HG03175 (cell line): ENCODE measurements around the gene NMNAT2.
"Not testable (repeated sequence)": the region's sequence is repeated elsewhere in the genome, so short reads cannot be mapped to it uniquely, and the experiment has no call there.

Source experiments
- ATAC-seq: cut with Tn5 transposase; IDR thresholded peaks from one replicate; pipeline ENCODE4 v1.9.1; 2021; ENCODE audit warnings: mild to moderate bottlenecking, moderate library complexity; ENCODE audit not compliant: unreplicated experiment

NMNAT2 gene

DNA sequence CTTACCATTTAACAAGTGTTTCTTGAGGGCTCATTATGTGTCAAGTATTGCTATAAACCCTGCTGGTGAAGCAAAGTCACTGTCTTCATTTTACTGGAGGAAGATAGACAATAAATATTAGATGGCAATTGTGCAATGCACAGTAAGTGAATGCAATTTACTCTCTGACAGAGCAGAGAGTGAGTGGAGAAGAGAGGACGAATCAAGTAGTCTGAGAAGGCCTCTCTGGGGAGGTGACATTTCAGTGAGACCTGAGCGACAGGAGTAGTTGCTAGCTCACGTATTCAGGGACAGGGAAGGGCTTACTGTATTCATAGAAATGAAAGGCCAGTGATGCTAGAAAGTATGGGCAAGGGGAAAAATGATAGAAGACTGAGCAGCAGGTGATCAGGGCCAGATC is 1.2 kb upstream of the NMNAT2 start:
- no peak for ATAC-seq

- ATAC-seq: no peak
These were observed 516 bp upstream of the NMNAT2 start for GRCh38 chr1:183418696-183419095.

DNA sequence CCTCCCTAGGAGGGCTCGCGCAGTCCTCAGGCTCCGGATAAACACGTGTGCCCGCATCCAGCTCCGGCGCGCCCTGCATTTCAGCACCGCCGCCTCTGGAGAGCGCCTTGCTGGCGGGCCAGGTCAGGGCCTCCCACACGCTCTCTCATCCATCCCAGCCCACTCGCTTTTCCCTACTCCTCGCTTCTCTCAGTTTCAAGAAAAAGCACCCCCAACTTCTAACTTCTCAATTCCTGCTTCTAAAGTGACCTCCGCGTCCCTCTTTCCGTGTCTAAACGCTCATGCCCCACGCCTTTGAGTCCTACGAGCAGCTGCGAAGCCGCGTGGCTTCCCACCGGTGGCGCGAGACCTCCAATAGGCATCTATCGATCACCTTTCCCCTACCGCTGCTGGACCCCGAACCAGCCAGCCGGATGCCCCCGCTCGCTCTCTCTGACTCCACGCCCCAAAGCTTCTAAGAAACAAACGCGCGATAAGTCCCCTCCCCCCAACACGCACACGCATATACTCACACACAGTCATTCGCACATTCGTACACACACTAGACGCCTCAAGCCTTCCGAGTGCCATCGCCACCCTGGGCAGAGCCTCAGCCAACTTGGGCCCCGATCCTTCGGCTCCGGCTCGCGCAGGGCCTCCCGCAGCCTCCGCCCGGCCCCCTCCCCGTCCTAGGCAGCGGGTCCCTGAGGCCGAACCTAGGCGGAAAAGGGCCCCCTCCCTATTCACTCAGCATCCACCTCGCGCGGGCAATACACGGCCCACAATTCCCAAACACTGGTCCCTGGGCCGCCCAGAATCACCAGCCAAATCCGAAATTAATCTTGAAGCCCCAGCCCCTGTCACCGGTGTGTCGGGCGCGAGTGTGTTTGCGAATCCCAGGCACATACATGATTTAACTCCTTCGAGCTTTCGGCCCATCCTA is 1.1 kb downstream of the NMNAT2 start:
- ATAC-seq: no peak

GRCh38 chr1:183414365-183414764 is 3.8 kb downstream of the NMNAT2 start:
- no peak for ATAC-seq

- ATAC-seq: no peak
These were observed 7.1 kb downstream of the NMNAT2 start for GRCh38 chr1:183411091-183411490.

DNA sequence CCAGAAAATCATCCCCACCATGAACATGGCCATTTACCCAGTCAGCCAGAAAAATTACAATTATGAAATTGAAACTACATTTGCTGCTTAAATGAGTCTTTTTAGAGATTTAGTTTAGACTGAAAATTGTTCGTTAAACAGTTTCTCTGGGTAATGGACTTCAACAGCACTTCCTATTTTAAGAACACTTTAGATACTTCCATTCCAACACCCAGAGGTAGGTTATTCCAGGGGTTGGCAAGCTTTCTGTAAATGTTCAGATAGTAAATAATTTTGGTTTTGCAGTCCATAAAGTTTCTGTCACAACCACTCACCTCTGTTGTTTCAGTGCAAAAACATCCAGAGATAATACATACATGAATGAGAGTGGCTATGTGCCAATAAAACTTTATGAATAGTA is 10.2 kb downstream of the NMNAT2 start:
- no peak for ATAC-seq

GRCh38 chr1:183407474-183407873 is 10.7 kb downstream of the NMNAT2 start:
- ATAC-seq: no peak

- no peak for ATAC-seq
These were observed 13.7 kb downstream of the NMNAT2 start for GRCh38 chr1:183404476-183404875.

DNA sequence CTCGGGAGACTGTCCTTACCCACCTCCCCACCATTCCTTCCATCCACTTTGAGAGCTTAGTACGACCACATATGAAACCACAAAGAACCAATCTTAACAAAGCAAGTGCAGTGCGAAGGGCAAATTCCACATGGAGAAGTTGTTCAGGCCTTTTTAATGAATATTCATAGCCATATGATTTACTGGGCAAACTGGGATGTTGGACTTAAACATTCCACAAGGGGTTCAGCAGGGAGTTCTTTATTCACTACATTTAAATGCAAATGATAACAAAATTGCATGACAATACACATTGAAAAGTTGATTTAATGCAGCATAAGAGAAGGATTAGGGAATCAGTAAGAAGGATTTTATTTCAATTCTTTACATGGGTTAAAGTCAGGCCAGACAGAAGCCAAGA is 14.7 kb downstream of the NMNAT2 start:
- ATAC-seq: no peak

- not testable (repeated sequence) for ATAC-seq
These were observed 16.6 kb downstream of the NMNAT2 start for GRCh38 chr1:183401565-183401964.

GRCh38 chr1:183394435-183394834 is 23.7 kb downstream of the NMNAT2 start:
- no peak for ATAC-seq

DNA sequence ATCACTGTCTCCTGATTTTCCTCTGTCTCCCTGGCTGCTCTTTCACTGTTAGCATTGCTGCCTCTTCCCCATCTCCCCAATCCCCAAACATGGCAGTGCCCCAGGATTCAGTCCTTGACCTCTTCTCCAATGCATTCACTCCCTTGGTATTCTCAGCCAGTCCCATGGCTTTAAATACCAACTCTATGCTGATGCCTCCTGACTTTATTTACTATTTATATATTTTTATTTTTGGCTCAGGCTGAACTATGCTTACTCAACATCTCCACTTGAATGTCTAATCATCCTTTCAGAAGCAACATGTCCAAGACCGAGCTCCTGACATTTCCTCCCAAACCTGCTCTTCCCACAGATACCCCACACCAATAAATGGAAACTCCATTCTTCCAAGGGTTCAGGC is 26.3 kb downstream of the NMNAT2 start:
- no peak for ATAC-seq

GRCh38 chr1:183390561-183390960 is 27.6 kb downstream of the NMNAT2 start:
- no peak for ATAC-seq

DNA sequence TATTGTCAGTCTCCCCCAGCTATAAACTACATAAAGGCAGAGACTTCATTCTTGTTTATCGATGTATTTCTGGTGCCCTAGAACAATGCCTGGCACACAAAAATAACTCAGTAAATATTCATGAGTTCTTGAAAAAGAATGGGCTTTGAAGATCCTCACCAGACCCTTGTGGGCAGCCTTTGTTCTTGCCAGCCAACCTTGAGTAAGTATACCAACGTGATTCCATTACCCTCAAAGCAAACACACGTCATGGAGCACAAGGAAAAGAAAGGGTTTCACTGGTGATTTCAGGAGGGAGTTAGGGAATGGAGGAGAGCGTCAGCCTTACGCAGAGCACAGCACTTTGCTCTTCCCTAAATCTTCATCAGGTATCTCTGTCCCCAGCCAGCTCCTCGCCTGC is 29.4 kb downstream of the NMNAT2 start:
- ATAC-seq: no peak

DNA sequence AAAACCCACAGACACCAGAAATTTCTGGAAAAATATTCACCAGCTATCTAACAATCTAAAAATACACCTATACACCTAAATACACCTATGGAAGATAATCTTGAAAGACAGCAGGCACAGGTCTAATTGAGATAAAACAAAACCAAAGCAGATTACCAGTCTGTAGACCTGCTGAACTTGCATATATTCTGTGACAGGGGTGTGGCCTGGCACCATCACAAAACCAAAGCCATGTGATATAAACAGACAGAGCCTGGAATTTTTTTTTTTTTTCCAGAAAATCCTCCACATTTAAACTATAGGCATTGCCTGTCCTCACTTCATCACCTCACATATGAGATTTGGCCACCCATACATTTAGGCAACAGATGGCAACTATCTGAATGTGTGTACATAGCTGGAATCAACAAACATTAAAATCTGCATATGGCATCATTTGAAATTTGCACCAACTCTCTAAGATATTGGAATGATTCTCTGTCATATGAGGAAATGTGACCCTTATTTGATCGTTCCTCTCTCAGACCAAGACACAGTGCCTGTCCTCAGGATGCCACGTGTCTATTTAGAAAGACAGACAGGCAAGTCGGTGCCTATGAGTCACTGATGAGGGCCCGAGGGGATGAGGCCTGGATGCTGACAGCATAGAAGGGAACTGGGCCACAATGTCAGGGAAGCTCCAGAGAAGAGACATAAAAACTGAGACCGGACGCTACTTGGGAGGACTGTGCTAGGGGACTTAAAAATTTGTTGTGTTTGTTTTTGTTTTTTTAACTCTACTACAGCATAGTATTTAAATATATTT is 32.6 kb downstream of the NMNAT2 start:
- no peak for ATAC-seq

GRCh38 chr1:183379951-183380350 is 38.2 kb downstream of the NMNAT2 start:
- no peak for ATAC-seq

DNA sequence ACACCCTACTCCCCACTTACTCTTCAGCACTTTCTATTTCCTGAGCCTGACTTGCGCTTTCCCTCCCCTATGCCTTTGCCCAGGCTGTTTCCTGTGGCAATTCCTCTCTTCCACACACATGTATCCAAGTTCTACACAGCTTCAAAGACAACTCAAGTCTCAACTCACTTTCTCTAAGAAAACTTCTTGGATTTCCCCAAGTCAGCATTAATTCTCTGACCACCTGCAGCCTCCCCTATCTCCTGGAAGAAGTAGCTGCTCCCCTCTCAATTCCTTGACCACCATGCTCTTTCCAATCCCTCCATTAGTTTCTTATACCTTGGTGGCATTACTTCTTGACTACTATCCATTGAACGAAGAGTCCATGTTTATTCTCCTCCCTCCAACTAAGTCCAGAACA is 42.8 kb downstream of the NMNAT2 start:
- ATAC-seq: no peak

DNA sequence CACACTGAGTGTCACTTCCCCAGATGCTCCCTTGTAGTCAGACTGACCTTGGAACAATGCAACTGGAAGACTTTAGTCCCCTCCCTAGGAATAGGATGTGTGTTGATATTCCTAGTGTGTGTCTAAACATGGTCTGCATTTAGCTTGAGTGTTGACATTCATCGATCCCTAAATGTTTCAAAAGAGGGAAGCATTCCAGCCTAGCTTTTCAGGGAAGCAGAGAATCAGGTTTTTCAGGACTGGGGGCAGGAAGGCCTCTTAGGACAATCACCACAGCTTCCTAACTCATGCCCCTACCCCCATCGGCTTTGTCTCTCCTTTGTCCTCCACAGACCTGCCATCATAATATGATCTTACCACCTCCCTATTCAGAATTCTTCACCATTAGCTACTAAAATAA is 43.4 kb downstream of the NMNAT2 start:
- no peak for ATAC-seq

DNA sequence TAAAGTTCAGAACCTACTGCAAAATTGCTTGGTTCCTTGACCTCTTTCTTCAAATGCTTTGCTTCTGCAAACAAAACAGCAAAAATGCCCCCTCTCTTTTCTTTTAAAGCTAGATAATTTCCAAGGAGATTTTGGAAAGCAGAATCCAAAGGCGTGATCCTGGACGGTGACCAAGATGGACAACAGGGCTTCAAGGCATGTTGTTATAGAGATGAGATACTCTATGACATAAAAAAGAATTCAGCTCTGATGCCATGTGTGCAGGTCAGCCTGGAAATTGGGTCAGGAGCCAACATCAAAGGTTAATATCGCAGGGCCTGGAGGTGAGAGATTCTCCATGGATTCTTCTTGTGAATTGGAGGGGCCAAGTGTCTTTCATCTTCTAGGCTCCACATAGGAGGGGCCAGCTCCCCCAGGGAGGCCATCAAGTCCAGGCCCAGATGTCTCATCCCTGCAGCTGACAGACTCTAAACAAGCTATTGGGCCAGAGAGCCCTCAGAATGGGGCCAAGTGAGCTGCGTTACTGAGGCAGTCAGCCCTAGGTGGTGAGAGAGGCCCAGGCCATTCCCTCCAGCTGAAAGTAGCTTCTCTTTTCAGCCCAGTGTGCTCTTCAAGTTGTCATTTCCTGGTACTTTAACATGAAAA is 45.5 kb downstream of the NMNAT2 start:
- ATAC-seq: no peak

DNA sequence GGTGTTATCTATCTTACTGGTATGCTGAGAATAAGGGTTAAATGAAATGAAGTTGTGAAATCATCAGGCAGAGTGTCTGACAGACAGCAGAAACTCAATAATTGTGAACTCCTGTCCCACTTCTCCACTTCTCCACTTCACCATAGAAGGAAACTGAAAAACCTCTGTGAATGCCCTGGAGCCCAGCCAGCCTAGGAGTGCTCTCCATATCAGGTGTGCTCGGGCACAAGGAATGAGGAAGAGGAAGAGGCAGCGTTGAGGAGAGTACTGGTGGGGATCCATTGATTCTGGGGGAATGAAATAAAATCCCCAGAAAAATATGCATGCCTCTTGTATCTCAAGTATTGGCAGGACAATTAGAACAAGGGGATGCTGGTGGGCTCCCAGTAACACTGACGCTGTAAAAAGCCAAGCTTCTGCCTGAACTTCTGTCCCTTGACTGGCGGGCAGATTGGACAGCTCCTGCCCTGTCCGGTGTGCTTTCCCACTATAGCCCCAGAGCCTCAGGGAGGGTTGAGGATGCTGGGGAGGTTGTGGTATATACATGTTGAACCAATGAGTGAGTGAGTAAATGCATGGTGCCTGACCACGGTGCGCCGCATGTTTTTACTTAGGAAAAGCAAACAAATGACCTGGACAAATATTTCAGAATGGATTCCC is 47.7 kb downstream of the NMNAT2 start:
- no peak for ATAC-seq
